DOHH2 (cell line): ENCODE results near the gene HMGXB3.

Experiments
- H3F3A ChIP-seq: fragments of 200-600 bp; sonication (generic), shearing (Covaris generic); 2 replicates; pipeline ENCODE4 v1.6.0; 2016; ENCODE audit warnings: antibody characterized with exemption, mild to moderate bottlenecking; ENCODE audit not compliant: control insufficient read depth, insufficient read depth
- H3K27ac ChIP-seq: fragments of 200-600 bp; sonication (generic); 2 replicates; pipeline ENCODE4 v1.5.1; 2014; ENCODE audit warnings: low read depth, mild to moderate bottlenecking, low read length, moderate library complexity
- H3K27me3 ChIP-seq: fragments of 200-600 bp; sonication (generic); 2 replicates; pipeline ENCODE4 v1.6.1; 2014; ENCODE audit warnings: mild to moderate bottlenecking, low read length, mixed read lengths; ENCODE audit not compliant: control insufficient read depth
- H3K36me3 ChIP-seq: fragments of 200-600 bp; sonication (generic); 2 replicates; pipeline ENCODE4 v1.6.1; 2014; ENCODE audit warnings: mild to moderate bottlenecking, low read length, moderate library complexity, mixed read lengths; ENCODE audit not compliant: control insufficient read depth
- H3K4me1 ChIP-seq: fragments of 200-600 bp; sonication (generic); 2 replicates; pipeline ENCODE4 v1.6.1; 2014; ENCODE audit warnings: mild to moderate bottlenecking, low read length, mixed read lengths; ENCODE audit not compliant: control insufficient read depth
- H3K4me2 ChIP-seq: fragments of 200-600 bp; sonication (generic); 2 replicates; pipeline ENCODE4 v1.6.0; 2014; ENCODE audit warnings: mild to moderate bottlenecking, low read length, moderate library complexity
- H3K4me3 ChIP-seq: fragments of 200-600 bp; sonication (generic); 2 replicates; pipeline ENCODE4 v1.5.1; 2014; ENCODE audit warnings: mild to moderate bottlenecking, low read length, mixed read lengths
- H3K79me2 ChIP-seq: fragments of 200-600 bp; sonication (generic); 2 replicates; pipeline ENCODE4 v1.6.1; 2014; ENCODE audit warnings: mild to moderate bottlenecking, low read length, mixed read lengths; ENCODE audit not compliant: control insufficient read depth
- H3K9me2 ChIP-seq: fragments of 200-600 bp; sonication (generic); replicated peaks from 2 replicates; pipeline ENCODE4 v1.6.1; 2014; ENCODE audit warnings: mild to moderate bottlenecking, low read length, mixed read lengths; ENCODE audit not compliant: control insufficient read depth
- H3K9me3 ChIP-seq: fragments of 200-600 bp; sonication (generic); 2 replicates; pipeline ENCODE4 v1.6.1; 2014; ENCODE audit warnings: antibody characterized with exemption, low read length, mixed read lengths; ENCODE audit not compliant: control insufficient read depth, insufficient read depth
- H4K20me1 ChIP-seq: fragments of 200-600 bp; sonication (generic); 2 replicates; pipeline ENCODE4 v1.6.0; 2014; ENCODE audit warnings: low read depth, mild to moderate bottlenecking, antibody characterized with exemption, low read length, moderate library complexity; ENCODE audit not compliant: control insufficient read depth, insufficient read depth
- CTCF ChIP-seq: fragments of 200-600 bp; sonication (generic); IDR thresholded peaks from one replicate; pipeline ENCODE4 v1.5.1; 2014; ENCODE audit warnings: antibody characterized with exemption, mild to moderate bottlenecking, low read depth, low read length; ENCODE audit not compliant: poor library complexity, severe bottlenecking
- EZH2phosphoT487 ChIP-seq: fragments of 200-600 bp; sonication (generic); IDR thresholded peaks from 2 replicates; pipeline ENCODE4 v1.6.1; 2017; ENCODE audit warnings: borderline replicate concordance, mild to moderate bottlenecking, antibody characterized with exemption, low read length, moderate library complexity, mixed read lengths

The HMGXB3 gene

GRCh38 chr5:150052956-150053712 lies 52.6 kb downstream of the HMGXB3 start:
- no peaks in the 10 kb centered on the region for H3K9me3 ChIP-seq
- no peaks in the 10 kb centered on the region for H3K4me1 ChIP-seq
- H3K4me3 ChIP-seq: no peak overlapping the region
- H3F3A ChIP-seq: 0 out of 2 replicates have a peak, but pooled peaks cover under 1% of the 10 kb centered on the region
- no peaks in the 10 kb centered on the region for H3K27me3 ChIP-seq
- peaks cover 62% of the 10 kb centered on the region for H3K36me3 ChIP-seq
- H4K20me1 ChIP-seq: no peaks in the 10 kb centered on the region
- H3K79me2 ChIP-seq: no peaks in the 10 kb centered on the region
- no peak overlapping the region for H3K4me2 ChIP-seq
- TF ChIP-seq CTCF: no peak
- no peak for TF ChIP-seq EZH2phosphoT487
- H3K9me2 ChIP-seq: no peaks in the 10 kb centered on the region
- H3K27ac ChIP-seq: no peak overlapping the region

DNA sequence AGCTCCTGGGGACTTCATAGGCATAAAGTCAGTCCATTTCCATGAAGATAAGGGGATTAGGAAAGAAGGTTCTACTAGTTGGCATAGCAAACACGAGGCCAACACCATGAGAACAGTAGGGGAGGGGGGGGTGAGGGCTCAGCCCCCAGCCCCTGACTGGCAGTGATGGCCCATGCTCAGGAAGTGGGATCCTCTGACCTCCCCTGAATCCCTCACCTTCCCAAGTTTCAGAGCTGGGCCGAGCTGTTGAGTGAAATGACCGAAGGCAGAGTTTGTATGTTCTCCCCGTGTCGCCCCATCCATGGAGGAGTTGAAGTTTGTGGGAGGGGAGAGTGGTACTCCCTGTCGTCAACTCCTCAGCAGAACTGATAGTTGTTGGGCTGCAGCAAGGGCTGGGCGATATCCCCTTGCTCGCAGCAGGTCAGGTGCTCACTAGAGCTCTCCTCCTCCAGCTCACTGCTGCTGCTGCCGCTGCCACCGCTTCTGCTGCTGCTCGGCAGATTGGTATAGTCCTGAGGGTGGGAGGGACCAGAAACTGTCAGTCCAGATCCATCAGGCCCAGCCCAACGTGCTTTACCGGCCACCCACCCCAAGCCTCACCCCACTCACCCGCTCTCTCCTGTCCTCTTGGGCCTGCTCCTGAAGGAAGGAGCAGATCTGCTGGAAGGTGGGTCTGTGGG lies 53.3 kb downstream of the HMGXB3 start:
- H3K79me2 ChIP-seq: no peaks in the 10 kb centered on the region
- H3K27ac ChIP-seq: no peak overlapping the region
- no peak overlapping the region for H3K4me2 ChIP-seq
- no peaks in the 10 kb centered on the region for H3K9me3 ChIP-seq
- TF ChIP-seq EZH2phosphoT487 (no peak), CTCF (no peak)
- no peaks in the 10 kb centered on the region for H3K9me2 ChIP-seq
- H3F3A ChIP-seq: 0 out of 2 replicates have a peak, but pooled peaks cover 3% of the 10 kb centered on the region
- H3K36me3 ChIP-seq: peaks cover 55% of the 10 kb centered on the region
- peaks cover 6% of the 10 kb centered on the region for H3K4me1 ChIP-seq
- no peak overlapping the region for H3K4me3 ChIP-seq
- no peaks in the 10 kb centered on the region for H3K27me3 ChIP-seq
- no peaks in the 10 kb centered on the region for H4K20me1 ChIP-seq

GRCh38 chr5:150054569-150054968 lies 54.0 kb downstream of the HMGXB3 start:
- Histone ChIP-seq H3K9me2 (no peaks in the 10 kb centered on the region), H3K9me3 (no peaks in the 10 kb centered on the region), H3K36me3 (peaks cover 48% of the 10 kb centered on the region), H3K79me2 (no peaks in the 10 kb centered on the region), H3K27ac (no peak overlapping the region), H4K20me1 (no peaks in the 10 kb centered on the region), H3F3A (0 out of 2 replicates have a peak, but pooled peaks cover 3% of the 10 kb centered on the region), H3K4me1 (peaks cover 6% of the 10 kb centered on the region), H3K27me3 (no peaks in the 10 kb centered on the region), H3K4me3 (no peak overlapping the region), H3K4me2 (no peak overlapping the region)
- no peak for TF ChIP-seq EZH2phosphoT487
- no peak for TF ChIP-seq CTCF
